COLO668 (cell line): ENCODE measurements around the gene SDK1.

Experiments used
- DNase-seq: peaks from one replicate; lab custom pipeline; 2025; ENCODE audit not compliant: unreplicated experiment; lab: John Stamatoyannopoulos, UW

Gene SDK1

DNA sequence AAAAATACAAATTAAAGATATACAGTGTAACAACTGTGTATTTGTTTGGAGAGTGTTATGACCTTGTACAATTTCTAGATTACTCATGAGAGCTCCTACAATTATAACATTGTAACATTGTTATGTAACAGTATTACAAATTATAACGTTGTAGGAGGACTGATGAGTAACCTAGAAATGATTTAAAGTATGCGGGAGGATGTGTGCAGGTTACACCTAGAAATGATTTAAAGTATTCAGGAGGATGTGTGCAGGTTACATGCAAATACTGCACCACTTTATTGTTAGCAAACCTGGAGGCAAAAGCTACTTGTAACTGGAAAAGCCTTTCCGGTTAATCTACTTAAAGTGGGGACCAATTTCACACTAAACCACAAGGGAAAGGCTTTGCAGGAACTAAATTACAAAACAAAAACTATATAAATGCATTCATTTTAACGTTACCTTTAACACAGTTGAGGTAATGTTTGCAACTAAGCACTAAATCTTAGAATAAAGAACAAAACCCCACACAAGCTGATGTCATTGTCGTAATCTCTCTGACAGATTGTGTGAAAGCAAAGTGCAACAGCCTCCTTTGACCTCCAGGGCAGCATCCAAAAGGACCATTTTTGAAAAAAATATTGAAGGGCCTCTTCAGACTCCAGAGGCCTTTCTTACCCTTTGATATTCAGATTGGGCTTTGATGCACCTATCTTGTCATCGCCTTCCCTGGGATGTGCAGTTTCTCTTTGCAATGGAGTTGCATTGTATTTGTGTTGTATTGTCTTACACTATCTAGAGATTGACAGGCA is 858.9 kb downstream of the SDK1 start:
- no peak for DNase-seq

DNA sequence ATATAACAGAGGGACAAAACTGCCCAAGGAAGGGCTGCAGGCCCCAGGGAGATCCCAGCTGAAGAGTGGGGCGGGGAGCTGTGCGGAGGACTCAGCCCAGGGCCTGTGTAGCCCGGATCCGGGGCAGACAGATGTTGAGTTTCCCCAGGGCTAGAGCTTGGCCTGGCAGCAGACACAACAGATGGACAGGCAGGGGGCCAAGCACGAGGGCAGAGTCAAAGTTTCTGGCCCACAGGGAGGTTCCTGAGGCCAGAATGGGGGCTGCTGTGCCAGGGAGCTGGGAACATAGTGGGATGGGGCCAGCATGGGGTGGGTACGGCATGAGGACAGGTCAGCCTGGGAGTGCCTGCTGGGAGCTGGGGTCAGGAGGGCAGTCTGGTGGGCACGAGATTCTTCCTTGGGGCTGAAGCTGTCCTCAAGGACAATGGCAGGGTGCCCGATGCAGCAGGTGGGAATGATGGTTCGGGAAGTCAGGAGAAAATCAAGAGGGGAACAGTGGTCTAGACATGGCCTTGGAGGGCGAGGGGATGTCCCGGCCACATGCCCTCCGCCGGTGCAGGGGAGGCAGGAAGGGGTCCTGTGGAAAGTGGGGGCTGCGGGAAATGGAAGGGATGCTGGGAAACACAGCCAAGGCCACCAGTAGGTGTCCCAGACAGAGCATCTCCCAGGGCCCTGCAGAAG is 862.0 kb downstream of the SDK1 start:
- DNase-seq = no peak

DNA sequence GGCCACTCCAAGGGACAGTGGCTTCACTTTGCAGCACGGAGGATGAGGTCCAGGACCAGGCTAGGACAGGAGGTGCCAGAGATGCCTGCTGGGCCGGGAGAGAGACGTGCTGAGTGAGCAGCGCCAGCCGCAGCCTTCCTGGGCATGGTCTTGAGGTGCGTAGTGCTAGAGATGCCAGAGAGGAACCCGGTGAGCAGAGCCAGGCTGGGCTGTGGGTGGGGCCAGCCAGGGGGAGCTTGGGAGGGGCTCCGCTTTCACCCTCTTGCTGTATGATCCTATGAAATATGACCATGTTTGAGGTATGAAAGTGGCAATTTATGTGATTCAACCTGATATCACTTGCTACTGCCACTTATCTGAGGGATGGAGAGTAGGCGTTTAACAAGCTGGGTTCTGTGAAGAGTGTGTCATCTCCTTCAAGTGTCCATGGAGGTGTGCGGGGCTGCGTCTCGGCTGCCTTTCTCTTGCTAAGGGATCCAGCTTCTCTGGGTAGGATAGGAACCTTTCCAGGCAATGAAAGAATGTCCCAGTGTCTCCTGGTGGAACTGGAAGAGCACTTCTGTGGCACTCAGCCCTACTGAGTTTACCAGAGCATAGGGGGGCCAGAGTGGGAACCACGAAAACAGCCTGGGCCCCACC is 862.6 kb downstream of the SDK1 start:
- DNase-seq = no peak

GRCh38 chr7:4164556-4164955 is 863.5 kb downstream of the SDK1 start:
- peak; percentile 12 for DNase-seq

- no peak for DNase-seq
These were observed 865.3 kb downstream of the SDK1 start for GRCh38 chr7:4166340-4166739.

GRCh38 chr7:4166807-4167206 is 865.8 kb downstream of the SDK1 start:
- no peak for DNase-seq

DNA sequence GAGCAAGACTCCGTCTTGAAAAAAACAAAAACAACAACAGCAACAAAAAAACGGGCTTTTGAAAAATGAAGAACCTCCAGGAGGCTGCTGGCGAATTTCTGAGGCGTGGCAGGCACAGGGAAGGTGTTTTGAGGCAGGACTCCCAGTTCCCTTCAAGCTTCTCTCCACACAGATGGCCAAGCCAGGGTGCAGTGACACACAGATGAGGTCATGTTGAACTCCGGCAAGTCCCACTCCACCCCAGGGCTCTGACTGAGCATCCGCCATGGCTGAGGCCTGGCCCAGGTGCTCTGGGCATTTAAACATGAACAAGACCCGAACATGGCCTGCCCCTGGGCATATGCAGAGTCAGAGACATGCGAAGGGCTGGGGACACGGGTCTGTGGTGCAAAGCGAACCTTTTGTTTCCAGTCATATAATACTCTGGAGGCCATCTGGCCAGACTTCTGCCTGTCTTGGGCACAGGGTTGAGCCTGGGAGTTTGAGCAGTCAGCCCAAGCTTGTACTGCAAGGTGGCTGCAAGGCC is 866.4 kb downstream of the SDK1 start:
- no peak for DNase-seq

GRCh38 chr7:4168041-4168440 is 867.0 kb downstream of the SDK1 start:
- no peak for DNase-seq

DNA sequence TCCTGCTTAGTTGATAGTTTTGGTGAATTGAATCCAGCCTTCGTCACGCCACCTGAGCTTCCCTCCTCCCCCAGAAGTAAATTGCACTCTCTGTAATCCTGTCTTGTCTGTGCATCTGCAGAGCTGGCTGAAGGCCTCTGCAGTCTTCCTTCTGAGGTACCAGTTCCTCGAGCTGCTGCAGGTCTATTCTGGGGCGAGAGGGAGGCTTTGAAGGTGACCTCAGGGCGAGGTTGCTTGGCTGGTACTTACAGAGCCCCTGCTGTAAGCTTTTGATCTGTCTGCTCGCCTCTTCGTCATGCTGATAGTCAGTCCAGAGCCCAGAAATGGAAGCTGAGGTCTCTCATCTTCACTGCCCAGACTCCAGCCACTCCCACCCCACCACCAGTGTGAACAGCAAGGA is 867.5 kb downstream of the SDK1 start:
- no peak for DNase-seq

DNA sequence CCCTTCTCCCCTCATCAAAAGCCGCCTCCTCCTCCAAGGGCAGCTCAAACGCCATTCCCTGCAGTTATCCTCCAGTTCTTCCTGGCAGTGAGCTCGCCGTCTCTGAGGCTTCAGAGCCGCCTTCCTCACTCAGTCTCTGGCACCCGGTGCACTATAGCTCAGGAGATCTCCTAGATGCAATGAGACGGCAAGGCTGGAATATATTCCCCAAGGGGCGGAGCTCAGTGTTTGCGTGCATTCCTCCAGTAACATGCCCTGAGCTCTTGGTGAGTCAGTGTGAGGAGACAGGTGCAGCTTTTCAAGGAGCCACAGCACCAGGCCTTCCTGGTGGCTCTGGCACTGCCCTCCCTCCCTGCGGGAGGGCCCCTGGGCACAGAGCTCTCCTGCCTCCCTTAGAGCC is 868.4 kb downstream of the SDK1 start:
- DNase-seq = no peak

DNA sequence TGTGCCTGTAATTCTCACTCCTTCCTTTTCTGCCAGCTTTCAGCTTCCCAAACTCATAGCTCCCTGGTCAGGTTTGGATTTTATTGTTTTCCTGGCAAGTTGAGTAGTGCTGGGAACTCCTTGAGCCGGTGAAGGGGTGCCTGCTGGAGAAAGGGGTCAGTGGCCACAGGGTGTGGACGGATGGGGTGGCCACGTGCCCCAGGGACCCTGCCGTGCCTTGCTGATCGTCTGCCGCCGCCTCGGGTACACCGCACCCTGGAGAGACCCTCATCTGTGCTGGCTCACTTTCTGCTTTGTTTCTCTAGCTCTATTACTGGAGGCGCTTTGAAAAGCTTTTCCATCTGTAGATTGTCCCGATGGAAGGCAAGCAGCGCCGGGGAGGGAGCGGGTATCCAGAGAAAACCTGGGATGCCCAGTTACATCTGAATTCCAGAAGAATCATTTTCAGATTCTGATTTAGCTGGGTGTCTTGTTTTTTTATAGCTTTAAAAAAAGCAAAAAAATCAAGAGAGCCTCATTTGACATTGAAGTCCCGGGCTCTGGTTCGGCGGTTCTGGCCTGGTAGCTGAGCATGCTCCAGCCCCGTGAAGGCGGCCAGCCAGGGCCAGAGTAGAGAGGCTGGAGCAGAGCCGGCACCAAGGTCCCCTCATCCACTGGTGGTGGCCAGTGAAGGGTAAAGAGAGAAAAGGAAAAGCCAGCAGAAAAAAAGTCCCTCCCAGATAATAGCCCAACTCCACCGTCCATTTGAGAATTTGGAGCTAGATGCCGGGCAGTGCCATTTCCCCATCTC is 870.1 kb downstream of the SDK1 start:
- DNase-seq = no peak

GRCh38 chr7:4172883-4173282 is 871.8 kb downstream of the SDK1 start:
- DNase-seq = no peak

GRCh38 chr7:4173615-4174014 is 872.6 kb downstream of the SDK1 start:
- no peak for DNase-seq

DNA sequence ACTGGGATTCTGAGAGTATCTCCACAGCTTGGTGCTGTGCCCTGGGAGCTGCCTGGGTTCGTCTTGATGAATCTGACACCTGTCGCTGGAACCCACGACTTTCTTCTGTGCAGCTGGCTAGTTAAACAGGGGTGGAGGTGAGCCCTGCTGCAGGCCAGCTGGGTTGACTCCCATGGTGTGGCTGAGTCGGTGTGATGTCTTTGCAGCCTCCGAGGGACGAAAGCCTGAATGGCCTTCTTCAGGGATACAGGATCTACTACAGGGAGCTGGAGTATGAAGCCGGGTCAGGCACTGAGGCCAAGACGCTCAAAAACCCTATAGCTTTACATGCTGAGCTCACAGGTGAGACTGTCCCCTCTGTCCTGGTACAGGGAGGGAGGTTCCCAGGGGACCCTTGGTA is 873.0 kb downstream of the SDK1 start:
- no peak for DNase-seq

GRCh38 chr7:4174451-4174850 is 873.4 kb downstream of the SDK1 start:
- no peak for DNase-seq

- DNase-seq = no peak
These were observed 873.8 kb downstream of the SDK1 start for GRCh38 chr7:4174884-4175283.

DNA sequence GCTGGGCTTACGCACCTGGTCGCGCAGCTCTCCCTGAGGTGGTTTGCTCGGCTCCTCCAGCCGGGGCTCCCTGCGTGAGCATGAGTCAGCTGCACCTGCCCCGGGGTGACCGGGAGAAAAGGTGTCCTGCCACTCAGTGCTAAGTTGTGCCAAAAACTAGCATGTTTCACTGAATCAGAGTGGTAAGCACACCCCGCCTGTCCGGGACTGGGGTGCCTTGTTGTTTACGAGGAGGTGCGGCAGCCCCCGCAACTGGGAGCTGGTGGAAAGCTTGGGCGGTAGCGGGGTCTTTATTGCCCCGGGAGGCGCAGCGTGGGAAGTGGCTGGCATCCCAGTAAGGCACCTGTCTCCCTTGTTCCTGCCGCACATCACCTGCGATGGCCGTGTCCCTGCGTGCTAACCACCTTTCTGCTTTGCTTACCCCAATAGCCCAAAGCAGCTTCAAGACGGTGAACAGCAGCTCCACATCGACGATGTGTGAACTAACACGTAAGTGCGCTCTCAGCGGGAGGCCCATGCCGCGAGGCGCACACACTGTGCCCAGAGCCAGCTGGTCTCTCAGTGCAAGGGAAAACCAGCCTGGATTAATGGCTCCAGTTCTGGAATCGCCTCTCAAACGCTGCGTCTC is 874.4 kb downstream of the SDK1 start:
- no peak for DNase-seq

GRCh38 chr7:4177001-4177400 is 875.9 kb downstream of the SDK1 start:
- no peak for DNase-seq

- no peak for DNase-seq
These were observed 877.4 kb downstream of the SDK1 start for GRCh38 chr7:4178416-4178815.

DNA sequence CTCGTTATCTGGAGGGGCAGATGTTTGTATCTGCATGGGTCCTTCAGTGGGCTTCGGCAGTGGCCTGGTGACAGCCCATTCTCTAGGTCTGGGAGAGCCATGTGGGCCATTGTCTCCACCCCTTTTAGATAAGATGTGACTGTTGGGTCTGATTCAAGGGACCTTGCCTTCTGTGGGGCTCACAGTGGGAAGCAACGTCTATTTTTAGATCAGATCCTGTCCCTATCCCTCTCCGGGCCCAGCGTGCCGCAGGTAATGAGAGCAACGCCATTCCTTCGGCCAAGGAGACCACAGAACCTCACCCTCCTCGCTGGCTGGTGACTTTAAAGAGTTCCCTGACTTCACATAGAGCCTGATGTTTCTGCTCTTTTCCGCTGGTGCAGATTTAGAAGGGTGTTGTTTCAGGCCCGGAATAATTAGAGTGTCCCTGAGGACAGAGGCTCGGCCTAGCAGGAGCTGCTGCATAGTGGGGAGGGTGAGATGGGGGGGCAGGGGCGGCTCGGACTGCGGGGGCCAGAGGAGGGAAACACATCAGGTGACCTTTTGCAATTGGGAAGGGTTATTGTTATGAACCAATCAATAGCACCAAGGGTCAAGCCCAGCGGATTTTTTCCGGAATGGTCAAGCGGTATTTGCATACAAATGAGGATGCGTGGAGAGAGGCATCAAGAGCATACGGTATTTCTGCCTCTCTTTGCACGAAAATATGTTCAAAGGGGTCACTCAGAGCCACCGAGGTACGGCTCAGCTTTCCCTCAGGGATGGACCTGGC is 878.0 kb downstream of the SDK1 start:
- no peak for DNase-seq
